Lower leg skin (tissue), 3 donors: ENCODE measurements around the gene C16orf96.

ENCODE experiments used
- POLR2A ChIP-seq, 2 donors: fragments of 450-650 bp; IDR thresholded peaks; one replicate each; pipeline ENCODE4 v1.6.1; 2016 to 2017; ENCODE audit warnings: antibody characterized with exemption in 2 of 2, mild to moderate bottlenecking in 1 of 2, moderate library complexity in 1 of 2
- TF ChIP-seq, protein P1 (sequence below), 3 donors: fragments of 450-650 bp; IDR thresholded peaks; one replicate each; pipeline ENCODE4 v1.5.1; 2016; ENCODE audit warnings: antibody characterized with exemption in 3 of 3, mild to moderate bottlenecking in 3 of 3, moderate library complexity in 2 of 3

GRCh38 chr16:4615384-4616046 lies 59.4 kb downstream of the C16orf96 start:
- TF ChIP-seq POLR2A (IDR thresholded peaks at IDR 0.05), result no peak
- TF ChIP-seq, protein P1, sequence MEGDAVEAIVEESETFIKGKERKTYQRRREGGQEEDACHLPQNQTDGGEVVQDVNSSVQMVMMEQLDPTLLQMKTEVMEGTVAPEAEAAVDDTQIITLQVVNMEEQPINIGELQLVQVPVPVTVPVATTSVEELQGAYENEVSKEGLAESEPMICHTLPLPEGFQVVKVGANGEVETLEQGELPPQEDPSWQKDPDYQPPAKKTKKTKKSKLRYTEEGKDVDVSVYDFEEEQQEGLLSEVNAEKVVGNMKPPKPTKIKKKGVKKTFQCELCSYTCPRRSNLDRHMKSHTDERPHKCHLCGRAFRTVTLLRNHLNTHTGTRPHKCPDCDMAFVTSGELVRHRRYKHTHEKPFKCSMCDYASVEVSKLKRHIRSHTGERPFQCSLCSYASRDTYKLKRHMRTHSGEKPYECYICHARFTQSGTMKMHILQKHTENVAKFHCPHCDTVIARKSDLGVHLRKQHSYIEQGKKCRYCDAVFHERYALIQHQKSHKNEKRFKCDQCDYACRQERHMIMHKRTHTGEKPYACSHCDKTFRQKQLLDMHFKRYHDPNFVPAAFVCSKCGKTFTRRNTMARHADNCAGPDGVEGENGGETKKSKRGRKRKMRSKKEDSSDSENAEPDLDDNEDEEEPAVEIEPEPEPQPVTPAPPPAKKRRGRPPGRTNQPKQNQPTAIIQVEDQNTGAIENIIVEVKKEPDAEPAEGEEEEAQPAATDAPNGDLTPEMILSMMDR (IDR thresholded peaks at IDR 0.05), result no peak
